Breast epithelium (tissue), 4 donors: ENCODE results near the gene ADAM33. TPM values are rescaled to one million over a fixed set of nuclear protein-coding genes. Genes with fewer than 3 reads are reported as not detected.

Experiments used
- DNase-seq, 2 donors: peaks; one replicate each; pipeline ENCODE4 v3.0.0-alpha.2; 2019; ENCODE audit warnings: low spot score in 2 of 2
- H3K27ac ChIP-seq, 2 donors: fragments of 200-600 bp; sonication (generic) in 1 of 2; one replicate each; pipeline ENCODE4 v1.5.1; 2016 to 2019; ENCODE audit warnings: mild to moderate bottlenecking in 1 of 2
- H3K27me3 ChIP-seq, 2 donors: fragments of 200-600 bp; sonication (generic) in 1 of 2; one replicate each; pipeline versions ENCODE4 v1.5.1 to v1.6.0; 2017 to 2019; ENCODE audit warnings: control low read depth in 1 of 2, mild to moderate bottlenecking in 1 of 2
- H3K36me3 ChIP-seq: fragments of 200-600 bp; one replicate; pipeline ENCODE4 v1.5.1; 2019
- H3K4me1 ChIP-seq, 2 donors: fragments of 200-600 bp; sonication (generic); one replicate each; pipeline ENCODE4 v1.5.1; 2016 to 2019; ENCODE audit warnings: control low read depth in 1 of 2
- H3K4me3 ChIP-seq, 3 donors: fragments of 200-600 bp; sonication (generic); 1 replicate in 2 of 3; 2 replicates in 1 of 3; pipeline ENCODE4 v1.5.1; 2016 to 2019; ENCODE audit warnings: mild to moderate bottlenecking in 3 of 3, moderate library complexity in 2 of 3
- H3K9me3 ChIP-seq, 2 donors: fragments of 200-600 bp; sonication (generic) in 1 of 2; one replicate each; pipeline ENCODE4 v1.5.1; 2016 to 2019; ENCODE audit warnings: control low read depth in 1 of 2
- CTCF ChIP-seq, 3 donors: fragments of 450-650 bp; IDR thresholded peaks; one replicate each; pipeline ENCODE4 v1.5.1; 2016 to 2017; ENCODE audit warnings: antibody characterized with exemption in 3 of 3, mild to moderate bottlenecking in 3 of 3, moderate library complexity in 3 of 3
- POLR2A ChIP-seq: fragments of 450-650 bp; IDR thresholded peaks from one replicate; pipeline ENCODE4 v1.6.1; 2016; ENCODE audit warnings: antibody characterized with exemption, mild to moderate bottlenecking, moderate library complexity
- POLR2AphosphoS5 ChIP-seq, 3 donors: sonication (generic); formaldehyde crosslinking; IDR thresholded peaks; one replicate each; pipeline ENCODE4 v1.6.1; 2017; ENCODE audit warnings: antibody characterized with exemption in 3 of 3
- intact Hi-C: fragments of 100-400 bp; cut with DNase I; formaldehyde crosslinking; loops from one replicate; pipeline ENCODE4 v1.15.1; 2023; ENCODE audit warnings: low total_unique reads
- total RNA-seq, 3 donors: library from RNA; depleted of rRNA; stranded (reverse); fragments of >200 nt; gene quantifications; one replicate each; pipeline ENCODE4 v1.1.0, GENCODE V29; 2016

ADAM33 gene
- total RNA-seq, 3 donors from 2014 or later = 29.4 to 39.5 (median 37.4) TPM

GRCh38 chr20:3728876-3729275, 47.1 kb upstream of the ADAM33 start:
- intact Hi-C loops = no loop called here

GRCh38 chr20:3728354-3728753, 46.5 kb upstream of the ADAM33 start:
- intact Hi-C loops = no loop called here

More at GRCh38 chr20:3728876-3729275, 47.1 kb upstream of the ADAM33 start:
- DNase-seq = no peak
- TF ChIP-seq POLR2A = no peak
- no peak for TF ChIP-seq POLR2AphosphoS5 (IDR thresholded peaks at IDR 0.05)
- TF ChIP-seq CTCF (IDR thresholded peaks at IDR 0.05) = no peak
- Histone ChIP-seq H3K36me3 (no peaks in the 10 kb centered on the region), H3K27me3 (peaks cover 0 to 9% of the 10 kb centered on the region in 2 donors), H3K27ac (peak overlapping the region; percentile 17 to 88), H3K9me3 (no peaks in the 10 kb centered on the region), H3K4me1 (no peaks in the 10 kb centered on the region), H3K4me3 (no peak overlapping the region)

GRCh38 chr20:3727401-3728021, 45.7 kb upstream of the ADAM33 start:
- Histone ChIP-seq H3K4me3 (peak overlapping the region in 2 of 3 donors; percentile 20 to 57), H3K9me3 (no peaks in the 10 kb centered on the region), H3K27ac (peak overlapping the region; percentile 74 to 88), H3K27me3 (no peaks in the 10 kb centered on the region), H3K36me3 (no peaks in the 10 kb centered on the region), H3K4me1 (no peaks in the 10 kb centered on the region)
- peak in 1 of 3 donors; percentile 23 for TF ChIP-seq POLR2AphosphoS5 (IDR thresholded peaks at IDR 0.05)
- no peak for TF ChIP-seq POLR2A
- TF ChIP-seq CTCF (IDR thresholded peaks at IDR 0.05) = no peak
- DNase-seq = no peak
- intact Hi-C loops = no loop called here

More at GRCh38 chr20:3728354-3728753, 46.5 kb upstream of the ADAM33 start:
- DNase-seq = no peak
- Histone ChIP-seq H3K4me1 (no peaks in the 10 kb centered on the region), H3K27ac (peak overlapping the region; percentile 74 to 88), H3K27me3 (peaks cover 0 to 6% of the 10 kb centered on the region in 2 donors), H3K9me3 (no peaks in the 10 kb centered on the region), H3K36me3 (no peaks in the 10 kb centered on the region), H3K4me3 (no peak overlapping the region)
- no peak for TF ChIP-seq POLR2A
- no peak for TF ChIP-seq CTCF (IDR thresholded peaks at IDR 0.05)
- no peak for TF ChIP-seq POLR2AphosphoS5 (IDR thresholded peaks at IDR 0.05)

GRCh38 chr20:3724356-3724755, 42.5 kb upstream of the ADAM33 start:
- intact Hi-C loops = no loop called here
- Histone ChIP-seq H3K9me3 (no peaks in the 10 kb centered on the region), H3K36me3 (no peaks in the 10 kb centered on the region), H3K27ac (no peak overlapping the region), H3K27me3 (no peaks in the 10 kb centered on the region), H3K4me3 (no peak overlapping the region), H3K4me1 (no peaks in the 10 kb centered on the region)
- no peak for TF ChIP-seq POLR2AphosphoS5 (IDR thresholded peaks at IDR 0.05)
- no peak for TF ChIP-seq CTCF (IDR thresholded peaks at IDR 0.05)
- TF ChIP-seq POLR2A = no peak
- no peak for DNase-seq

- Histone ChIP-seq H3K9me3 (no peaks in the 10 kb centered on the region), H3K27me3 (no peaks in the 10 kb centered on the region), H3K4me1 (no peaks in the 10 kb centered on the region), H3K4me3 (no peak overlapping the region), H3K27ac (no peak overlapping the region), H3K36me3 (no peaks in the 10 kb centered on the region)
- DNase-seq = no peak
- intact Hi-C loops = no loop called here
- TF ChIP-seq POLR2A = no peak
- TF ChIP-seq POLR2AphosphoS5 (IDR thresholded peaks at IDR 0.05) = no peak
- TF ChIP-seq CTCF (IDR thresholded peaks at IDR 0.05) = no peak
Measured at GRCh38 chr20:3723284-3723683, 41.5 kb upstream of the ADAM33 start.
